ENCODE results near the gene SUSD1. TPM values are rescaled to one million over a fixed set of nuclear protein-coding genes. Genes with fewer than 3 reads are reported as not detected.

The SUSD1 gene
- total RNA-seq, 1 experiment from 2014 or later: 7.9 TPM

GRCh38 chr9:112094241-112094640, 80.9 kb downstream of the SUSD1 start:
- no peak overlapping the region for H3K27ac ChIP-seq (ENCODE audit: low read depth, low read length)
- H3K9me3 ChIP-seq (ENCODE audit: control insufficient read depth in 1 of 2, insufficient read depth in 1 of 2, low read depth in 1 of 2, low read length in 2 of 2): no peaks in the 10 kb centered on the region
- no TSS peak for BruUV-seq (replicated peaks)
- DNase-seq (ENCODE audit: low read depth, low spot score) (no peak), ATAC-seq (no peak)
- no peaks in the 10 kb centered on the region for H3K36me3 ChIP-seq (ENCODE audit: control insufficient read depth in 1 of 2, insufficient read depth in 2 of 2, low read length in 2 of 2)
- TF ChIP-seq POLR2AphosphoS5 (IDR thresholded peaks at IDR 0.05; ENCODE audit: low read depth, low read length): no peak
- TF ChIP-seq FOSL1 (IDR thresholded peaks at IDR 0.05; ENCODE audit: low read depth): no peak
- no peak for TF ChIP-seq CEBPB (IDR thresholded peaks at IDR 0.05; ENCODE audit: low read depth)
- no peak for TF ChIP-seq REST (IDR thresholded peaks at IDR 0.05; ENCODE audit: low read depth)
- TF ChIP-seq JUND (IDR thresholded peaks at IDR 0.05): no peak
- no peak for TF ChIP-seq ZFX (IDR thresholded peaks at IDR 0.05)
- no peak for TF ChIP-seq CTCF (IDR thresholded peaks at IDR 0.05 in 2 of 3, conservative IDR thresholded peaks at IDR 0.05 in 1 of 3; ENCODE audit: borderline replicate concordance in 1 of 3, insufficient read depth in 1 of 3, low read depth in 2 of 3, low read length in 2 of 3)
- no peak for TF ChIP-seq YY1 (IDR thresholded peaks at IDR 0.05; ENCODE audit: extremely low read depth, insufficient replicate concordance, low read depth, low read length)
- ChIA-PET POLR2A (no interaction called here), CTCF (interaction anchor here (1.4 kb wide), 1 partner anchor 266 kb away, joined by 3 read pairs; no protein-coding TSS in a partner anchor), RAD21 (ENCODE audit: low non-redundant PET in 1 of 2, low total read pairs in 2 of 2, uncharacterized antibody in 2 of 2, unreplicated experiment in 2 of 2) (interaction anchor here in 1 of 2 experiments (0.8 kb wide), 1 partner anchor 266 kb away, joined by 4 read pairs; no protein-coding TSS in a partner anchor)
- no peaks in the 10 kb centered on the region for H4K20me1 ChIP-seq (ENCODE audit: insufficient read depth)
- H3K9me2 ChIP-seq (ENCODE audit: insufficient read depth): no peaks in the 10 kb centered on the region
- intact Hi-C loops (cut with micrococcal nuclease): loop anchor here (10.0 kb wide), 1 partner anchor 801 kb away; the partner anchor contains the start of gene SLC46A2
- H2AFZ ChIP-seq (ENCODE audit: low read depth, low read length, poor library complexity, severe bottlenecking): no peak overlapping the region
- no peak overlapping the region for H3K9ac ChIP-seq (ENCODE audit: low read length)
- no peaks in the 10 kb centered on the region for H3K79me2 ChIP-seq (ENCODE audit: insufficient read depth, low read length)
- no peak overlapping the region for H3K4me2 ChIP-seq (ENCODE audit: low read length)
- H3K4me3 ChIP-seq (replicated peaks in 1 of 2; ENCODE audit: low read depth in 1 of 2, low read length in 2 of 2): no peak overlapping the region
- H3K27me3 ChIP-seq (ENCODE audit: insufficient read depth, low read length): no peaks in the 10 kb centered on the region
- H3K4me1 ChIP-seq (ENCODE audit: control insufficient read depth in 1 of 2, insufficient read depth in 2 of 2, low read length in 2 of 2): peaks cover 0 to 7% of the 10 kb centered on the region in 2 experiments; a peak in 3 of 4 replicates

All from HCT116 (cell line).